NCI-H1694 (cell line): ENCODE measurements around the gene ANKRD34A.

Experiments used
- DNase-seq: peaks from one replicate; lab custom pipeline; 2025; lab: John Stamatoyannopoulos, UW

The ANKRD34A gene

GRCh38 chr1:145964328-145965118 lies at the start of gene ANKRD34A, which contains the start of gene POLR3GL:
TSS of gene ANKRD34A (minus strand) at chr1:145964575. CDS start at chr1:145961759, 2,816 bp downstream.
TSS of gene POLR3GL (plus strand) at chr1:145964690. CDS start at chr1:145974866, 10,176 bp downstream.
- DNase-seq: peak; percentile 80

GRCh38 chr1:146013559-146013922 lies 49.2 kb upstream of the ANKRD34A start:
- DNase-seq: no peak

GRCh38 chr1:146012703-146013558 lies 48.6 kb upstream of the ANKRD34A start:
- DNase-seq: peak; percentile 37

GRCh38 chr1:146010126-146010738 lies 45.9 kb upstream of the ANKRD34A start:
- no peak for DNase-seq

- DNase-seq: no peak
Observed at GRCh38 chr1:146007489-146008133, 43.2 kb upstream of the ANKRD34A start.

GRCh38 chr1:146001709-146002108 lies 37.3 kb upstream of the ANKRD34A start:
- no peak for DNase-seq

- no peak for DNase-seq
Observed at GRCh38 chr1:145999321-146000024, 35.1 kb upstream of the ANKRD34A start.

GRCh38 chr1:145997718-145998023 lies 33.3 kb upstream of the ANKRD34A start:
- peak; percentile 19 for DNase-seq

- peak; percentile 24 for DNase-seq
Observed at GRCh38 chr1:145997016-145997717, 32.8 kb upstream of the ANKRD34A start.

GRCh38 chr1:145996433-145997015 lies 32.1 kb upstream of the ANKRD34A start, which contains the start of gene TXNIP:
TSS of gene TXNIP (minus strand) at chr1:145996579. CDS start at chr1:145996266, 313 bp downstream.
- DNase-seq: peak; percentile 95

- no peak for DNase-seq
Observed at GRCh38 chr1:145995964-145996432, 31.6 kb upstream of the ANKRD34A start.

- DNase-seq: no peak
Observed at GRCh38 chr1:145995148-145995881, 30.9 kb upstream of the ANKRD34A start.

GRCh38 chr1:145994391-145995120 lies 30.2 kb upstream of the ANKRD34A start:
- DNase-seq: no peak

- DNase-seq: no peak
Observed at GRCh38 chr1:145993618-145994390, 29.4 kb upstream of the ANKRD34A start.

GRCh38 chr1:145992958-145993617 lies 28.7 kb upstream of the ANKRD34A start:
- no peak for DNase-seq

- DNase-seq: no peak
Observed at GRCh38 chr1:145992502-145992936, 28.1 kb upstream of the ANKRD34A start.

- no peak for DNase-seq
Observed at GRCh38 chr1:145991735-145992412, 27.5 kb upstream of the ANKRD34A start.
